ENCODE results near the gene MBNL1. TPM values are rescaled to one million over a fixed set of nuclear protein-coding genes. Genes with fewer than 3 reads are reported as not detected.

MBNL1 gene
- total RNA-seq, 1 donor from 2014 or later = 14.7 TPM

GRCh38 chr3:152285509-152285908 is 16.8 kb downstream of the MBNL1 start:
- H3K79me2 ChIP-seq (ENCODE audit: low read depth) = peaks cover 6% of the 10 kb centered on the region
- no peak overlapping the region for H3K4me3 Mint-ChIP-seq
- H3K9me3 Mint-ChIP-seq = peaks cover 2% of the 10 kb centered on the region
- H3F3A ChIP-seq (ENCODE audit: low read depth) = no peaks in the 10 kb centered on the region
- H3K4me3 ChIP-seq = no peak overlapping the region
- no peak overlapping the region for H3K9ac ChIP-seq
- no peak overlapping the region for H2AFZ ChIP-seq (replicated peaks)
- TF ChIP-seq EZH2phosphoT487 (IDR thresholded peaks at IDR 0.05) (no peak), CTCF (IDR thresholded peaks at IDR 0.05) (no peak), EZH2 (IDR thresholded peaks at IDR 0.05) (no peak)
- H3K27ac ChIP-seq = no peak overlapping the region
- H3K4me1 ChIP-seq = peaks cover 11% of the 10 kb centered on the region
- no peaks in the 10 kb centered on the region for H3K27me3 ChIP-seq
- H3K36me3 ChIP-seq = no peaks in the 10 kb centered on the region
- peaks cover 20% of the 10 kb centered on the region for H3K4me1 Mint-ChIP-seq
- H3K9me3 ChIP-seq (ENCODE audit: low read depth) = no peaks in the 10 kb centered on the region
- H3K4me2 ChIP-seq = no peak overlapping the region
- no peak overlapping the region for H3K27ac Mint-ChIP-seq
- peaks cover 3% of the 10 kb centered on the region for H3K36me3 Mint-ChIP-seq
- no peaks in the 10 kb centered on the region for H3K27me3 Mint-ChIP-seq (ENCODE audit: insufficient read depth, low read depth)
- DNase-seq (ENCODE audit: low spot score) = no peak
- H4K20me1 ChIP-seq (ENCODE audit: low read depth) = no peaks in the 10 kb centered on the region

DNA sequence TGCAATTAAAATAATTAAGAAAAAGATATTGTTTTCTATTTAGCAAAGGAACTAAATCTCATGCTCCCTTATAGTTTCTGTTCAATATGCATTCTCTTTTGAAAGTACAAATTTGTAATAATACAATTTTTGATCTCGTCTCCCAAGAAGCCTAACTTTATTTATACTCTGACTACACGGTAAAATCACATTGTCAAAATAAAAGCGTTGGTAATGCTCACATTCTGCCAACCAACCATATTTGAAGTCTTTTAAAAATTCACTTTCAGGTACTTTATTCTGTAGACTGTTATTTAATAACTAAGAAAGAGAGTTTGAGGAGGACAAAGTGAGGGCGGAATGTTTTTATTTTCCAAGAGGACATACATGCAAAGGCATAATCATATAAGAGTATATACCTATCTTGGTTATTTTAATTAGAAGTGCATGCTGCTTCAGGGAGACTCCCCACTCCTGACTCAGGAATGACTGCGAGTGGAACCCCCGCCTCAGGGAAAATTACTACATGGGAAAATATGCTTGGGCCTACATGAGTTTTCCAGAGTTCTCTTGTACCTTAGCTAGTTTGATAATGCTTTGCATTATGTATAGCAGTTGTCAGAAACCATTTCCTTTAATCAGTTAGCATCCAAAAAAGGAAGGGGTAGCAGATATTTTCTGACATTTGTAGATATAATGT is 19.3 kb downstream of the MBNL1 start:
- no peaks in the 10 kb centered on the region for H3K36me3 ChIP-seq
- no peak overlapping the region for H3K4me3 ChIP-seq
- H4K20me1 ChIP-seq (ENCODE audit: low read depth) = no peaks in the 10 kb centered on the region
- no peak overlapping the region for H3K9ac ChIP-seq
- TF ChIP-seq EZH2 (IDR thresholded peaks at IDR 0.05) (no peak), CTCF (IDR thresholded peaks at IDR 0.05) (no peak), EZH2phosphoT487 (IDR thresholded peaks at IDR 0.05) (no peak)
- Mint-ChIP-seq H3K4me3 (no peak overlapping the region), H3K9me3 (peaks cover 2% of the 10 kb centered on the region), H3K27me3 (ENCODE audit: insufficient read depth, low read depth) (no peaks in the 10 kb centered on the region), H3K4me1 (peaks cover 7% of the 10 kb centered on the region), H3K36me3 (peaks cover 7% of the 10 kb centered on the region), H3K27ac (no peak overlapping the region)
- DNase-seq (ENCODE audit: low spot score) = no peak
- no peaks in the 10 kb centered on the region for H3F3A ChIP-seq (ENCODE audit: low read depth)
- no peaks in the 10 kb centered on the region for H3K9me3 ChIP-seq (ENCODE audit: low read depth)
- no peak overlapping the region for H3K27ac ChIP-seq
- H2AFZ ChIP-seq (replicated peaks) = no peak overlapping the region
- H3K4me2 ChIP-seq = no peak overlapping the region
- no peaks in the 10 kb centered on the region for H3K79me2 ChIP-seq (ENCODE audit: low read depth)
- H3K4me1 ChIP-seq = no peaks in the 10 kb centered on the region
- no peaks in the 10 kb centered on the region for H3K27me3 ChIP-seq

GRCh38 chr3:152288681-152289080 is 20.0 kb downstream of the MBNL1 start:
- H3K36me3 Mint-ChIP-seq = peaks cover 10% of the 10 kb centered on the region
- H2AFZ ChIP-seq (replicated peaks) = no peak overlapping the region
- no peaks in the 10 kb centered on the region for H3K79me2 ChIP-seq (ENCODE audit: low read depth)
- TF ChIP-seq CTCF (IDR thresholded peaks at IDR 0.05) = no peak
- no peak for TF ChIP-seq EZH2 (IDR thresholded peaks at IDR 0.05)
- no peak for TF ChIP-seq EZH2phosphoT487 (IDR thresholded peaks at IDR 0.05)
- no peaks in the 10 kb centered on the region for H3F3A ChIP-seq (ENCODE audit: low read depth)
- H3K36me3 ChIP-seq = no peaks in the 10 kb centered on the region
- no peak overlapping the region for H3K27ac Mint-ChIP-seq
- H3K27me3 ChIP-seq = no peaks in the 10 kb centered on the region
- H3K4me1 ChIP-seq = no peaks in the 10 kb centered on the region
- H3K9me3 ChIP-seq (ENCODE audit: low read depth) = no peaks in the 10 kb centered on the region
- DNase-seq (ENCODE audit: low spot score) = no peak
- H3K9me3 Mint-ChIP-seq = peaks cover 2% of the 10 kb centered on the region
- H3K4me1 Mint-ChIP-seq = peaks cover 2% of the 10 kb centered on the region
- no peak overlapping the region for H3K4me3 Mint-ChIP-seq
- no peaks in the 10 kb centered on the region for H4K20me1 ChIP-seq (ENCODE audit: low read depth)
- H3K4me3 ChIP-seq = no peak overlapping the region
- H3K27me3 Mint-ChIP-seq (ENCODE audit: insufficient read depth, low read depth) = no peaks in the 10 kb centered on the region
- H3K9ac ChIP-seq = no peak overlapping the region
- no peak overlapping the region for H3K27ac ChIP-seq
- no peak overlapping the region for H3K4me2 ChIP-seq

Data from neural progenitor cell (in vitro differentiated cells).